Measurements from ENCODE around the gene COMMD3. TPM values are rescaled to one million over a fixed set of nuclear protein-coding genes. Genes with fewer than 3 reads are reported as not detected.

The COMMD3 gene
- total and polyA plus RNA-seq, 9 of the 15 experiments (the other 6 are each of a cell fraction or from before 2014, with no cell fraction given): 50.7 to 217 (median 80.1) TPM

DNA sequence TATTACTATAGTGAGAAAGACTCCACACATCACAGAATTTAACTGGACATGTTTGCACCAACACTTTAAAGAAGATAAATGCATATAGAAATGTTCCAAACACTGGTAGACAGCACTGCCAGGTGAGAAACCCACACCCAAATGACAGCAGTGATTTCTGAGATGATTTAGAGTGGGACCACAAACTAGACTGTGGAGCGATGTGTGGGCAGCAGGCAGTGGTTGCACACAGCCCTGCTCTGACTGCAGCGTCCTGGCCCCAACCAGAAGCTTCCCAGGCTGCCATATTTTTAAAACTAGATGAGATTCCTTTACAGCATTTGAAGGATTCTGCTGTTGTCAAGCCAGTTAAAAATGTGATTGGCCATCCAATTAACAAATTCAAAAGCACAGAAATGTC, 47.7 kb upstream of the COMMD3 start:
- no peaks in the 10 kb centered on the region for H3K79me2 ChIP-seq (ENCODE audit: control insufficient read depth, insufficient read depth, low read length)
- no peaks in the 10 kb centered on the region for H3K4me1 ChIP-seq (replicated peaks in 1 of 2; ENCODE audit: control insufficient read depth in 2 of 2, insufficient read depth in 2 of 2, low read length in 2 of 2)
- in situ Hi-C loops (cut with MboI): no loop called here
- 0 out of 2 replicates have a peak, but pooled peaks cover 2% of the 10 kb centered on the region for H3K9me3 ChIP-seq (replicated peaks; ENCODE audit: control insufficient read depth, insufficient read depth, low read depth, low read length)
- no peak overlapping the region for H3K27ac ChIP-seq (ENCODE audit: extremely low read depth, low read depth, low read length)
- intact Hi-C loops (cut with micrococcal nuclease): no loop called here
- TF ChIP-seq CREB1 (IDR thresholded peaks at IDR 0.05) (no peak), CREB1 (CRISPR knock-in tag; IDR thresholded peaks at IDR 0.05) (no peak)
- H4K20me1 ChIP-seq (replicated peaks; ENCODE audit: control insufficient read depth, insufficient read depth, low read length): no peaks in the 10 kb centered on the region
- H3K9ac ChIP-seq (ENCODE audit: insufficient read depth in 1 of 2, low read depth in 2 of 2, low read length in 2 of 2): no peak overlapping the region
- 0 out of 2 replicates have a peak overlapping the region, but pooled peaks have one; percentile 10 for H2AFZ ChIP-seq (ENCODE audit: low read depth, low read length)
- no TSS peak for BruUV-seq (replicated peaks)
- 33% methylated on average over 2 of the region's 2 CpGs for WGBS (ENCODE audit: insufficient coverage, low coverage, missing lambda C conversion rate)
- peak; percentile 68; the same call in 2 of the 3 replicates for ATAC-seq
- POLR2A ChIA-PET: interaction anchor here (0.9 to 1.0 kb wide), 3 partner anchors 9 to 48 kb away, joined by 3 read pairs; partner anchors contain the start of gene COMMD3
- no peak for DNase-seq (ENCODE audit: extremely low read depth in 1 of 4, low spot score in 3 of 4)
- H3K27me3 ChIP-seq (ENCODE audit: control insufficient read depth in 2 of 2, insufficient read depth in 2 of 2, low read length in 2 of 2): no peaks in the 10 kb centered on the region
- FAIRE-seq: no peak
- CTCF ChIA-PET (ENCODE audit: low intra/inter-chr PET ratio): no interaction called here
- H3K36me3 ChIP-seq (ENCODE audit: control insufficient read depth, insufficient read depth, low read length): no peaks in the 10 kb centered on the region
- no peak overlapping the region for H3K4me3 ChIP-seq
- H3K4me2 ChIP-seq (ENCODE audit: insufficient read depth, low read length): no peak overlapping the region
- no peaks in the 10 kb centered on the region for H3K9me1 ChIP-seq (ENCODE audit: control insufficient read depth, insufficient read depth, low read length)

DNA sequence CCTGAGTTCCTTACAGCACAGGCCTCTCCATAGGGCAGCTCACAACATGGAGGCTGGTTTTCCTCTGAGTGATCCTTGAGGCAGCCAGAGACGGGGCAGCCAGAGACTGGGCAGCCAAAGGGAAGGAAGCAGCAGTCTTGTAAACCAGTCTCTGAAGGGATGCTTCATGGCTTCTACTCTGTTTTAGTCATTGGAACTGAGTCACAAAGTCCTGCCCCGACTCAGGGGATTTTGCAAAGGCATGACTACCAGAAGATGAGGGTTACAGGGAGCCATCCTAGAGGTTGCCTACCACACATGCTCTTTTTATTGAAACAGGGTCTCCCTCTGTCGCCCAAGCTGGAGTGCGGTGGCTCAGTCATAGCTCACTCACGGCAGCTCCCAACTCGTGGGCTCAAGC, 44.4 kb upstream of the COMMD3 start:
- H3K27me3 ChIP-seq (ENCODE audit: control insufficient read depth in 2 of 2, insufficient read depth in 2 of 2, low read length in 2 of 2): no peaks in the 10 kb centered on the region
- BruUV-seq (replicated peaks): no TSS peak
- H3K27ac ChIP-seq (ENCODE audit: extremely low read depth, low read depth, low read length): no peak overlapping the region
- POLR2A ChIA-PET: interaction anchor here (1.8 kb wide), 1 partner anchor 9 kb away, joined by 5 read pairs; no protein-coding TSS in a partner anchor
- no peaks in the 10 kb centered on the region for H3K9me3 ChIP-seq (replicated peaks; ENCODE audit: control insufficient read depth, insufficient read depth, low read depth, low read length)
- H3K4me2 ChIP-seq (ENCODE audit: insufficient read depth, low read length): no peak overlapping the region
- no peaks in the 10 kb centered on the region for H3K9me1 ChIP-seq (ENCODE audit: control insufficient read depth, insufficient read depth, low read length)
- H3K79me2 ChIP-seq (ENCODE audit: control insufficient read depth, insufficient read depth, low read length): no peaks in the 10 kb centered on the region
- no peak for DNase-seq (ENCODE audit: extremely low read depth in 1 of 4, low spot score in 3 of 4)
- in situ Hi-C loops (cut with MboI) (no loop called here), intact Hi-C loops (cut with micrococcal nuclease) (no loop called here)
- no peaks in the 10 kb centered on the region for H3K4me1 ChIP-seq (replicated peaks in 1 of 2; ENCODE audit: control insufficient read depth in 2 of 2, insufficient read depth in 2 of 2, low read length in 2 of 2)
- H3K4me3 ChIP-seq: no peak overlapping the region
- FAIRE-seq: no peak
- TF ChIP-seq SMARCA5 (IDR thresholded peaks at IDR 0.05): no peak
- no peak for TF ChIP-seq SNIP1 (IDR thresholded peaks at IDR 0.05; ENCODE audit: low read depth)
- TF ChIP-seq MYC (IDR thresholded peaks at IDR 0.05; ENCODE audit: low read depth, low read length): no peak
- TF ChIP-seq MYC (CRISPR knock-in tag; IDR thresholded peaks at IDR 0.05; ENCODE audit: borderline replicate concordance, low read depth): no peak
- no peak for TF ChIP-seq FOXJ2 (tag; IDR thresholded peaks at IDR 0.05)
- TF ChIP-seq ZNF75A (CRISPR knock-in tag; IDR thresholded peaks at IDR 0.05): no peak
- no peak for TF ChIP-seq SMC3 (conservative IDR thresholded peaks at IDR 0.05; ENCODE audit: insufficient read depth, low read depth, low read length)
- no peak for TF ChIP-seq RBFOX2 (IDR thresholded peaks at IDR 0.05; ENCODE audit: low read depth, low read length)
- CTCF ChIA-PET (ENCODE audit: low intra/inter-chr PET ratio): no interaction called here
- no peak overlapping the region for H2AFZ ChIP-seq (ENCODE audit: low read depth, low read length)
- ATAC-seq: peak; percentile 31
- no peak overlapping the region for H3K9ac ChIP-seq (ENCODE audit: insufficient read depth in 1 of 2, low read depth in 2 of 2, low read length in 2 of 2)
- H4K20me1 ChIP-seq (replicated peaks; ENCODE audit: control insufficient read depth, insufficient read depth, low read length): no peaks in the 10 kb centered on the region
- H3K36me3 ChIP-seq (ENCODE audit: control insufficient read depth, insufficient read depth, low read length): no peaks in the 10 kb centered on the region
- 70% methylated on average over 5 of the region's 6 CpGs for WGBS (ENCODE audit: insufficient coverage, low coverage, missing lambda C conversion rate)

Data from K562 (cell line).